Panc1 (cell line): ENCODE measurements around the gene SZT2. TPM values are rescaled to one million over a fixed set of nuclear protein-coding genes. Genes with fewer than 3 reads are reported as not detected.

Experiments used
- ATAC-seq: fragments of 200-7000 bp; cut with Tn5 transposase; 2 replicates; pipeline ENCODE4 v1.9.1; 2020; ENCODE audit warnings: mild to moderate bottlenecking, moderate library complexity
- BruUV-seq: library from RNA; stranded (reverse); fragments of 400-500 nt; replicated peaks from 2 replicates; lab custom pipeline; 2021; lab: Mats Ljungman, UMichigan
- CTCF ChIA-PET: fragments of 300-600 bp; sonication (Branson Sonifier 250); formaldehyde crosslinking; loops from one replicate; lab custom pipeline; 2022; ENCODE audit warnings: antibody characterized with exemption; lab: Charles Lee
- POLR2A ChIA-PET: fragments of 300-600 bp; sonication (Branson Sonifier 250); formaldehyde crosslinking; loops from one replicate; lab custom pipeline; 2022; ENCODE audit warnings: antibody characterized with exemption; lab: Charles Lee
- DNase-seq: peaks from one replicate; pipeline ENCODE4 v3.0.0-alpha.2; 2010; ENCODE audit warnings: low read depth, low spot score
- H3K27ac ChIP-seq: 2 replicates; pipeline ENCODE4 v1.5.1; 2011; ENCODE audit warnings: mild to moderate bottlenecking, low read length, inconsistent platforms
- H3K27me3 ChIP-seq: fragments of 200-500 bp; sonication (Bioruptor generic); 2 replicates; pipeline ENCODE4 v1.6.0; 2014; ENCODE audit warnings: low read length, inconsistent platforms; ENCODE audit not compliant: control insufficient read depth, insufficient read depth
- H3K36me3 ChIP-seq: fragments of 200-500 bp; sonication (Bioruptor generic); 2 replicates; pipeline ENCODE4 v1.5.1; 2014; ENCODE audit warnings: inconsistent platforms, mild to moderate bottlenecking, low read length, moderate library complexity; ENCODE audit not compliant: control insufficient read depth, insufficient read depth
- H3K4me1 ChIP-seq: 2 replicates; pipeline ENCODE4 v1.5.1; 2011; ENCODE audit warnings: inconsistent platforms, mild to moderate bottlenecking, low read length, moderate library complexity; ENCODE audit not compliant: control insufficient read depth, insufficient read depth
- H3K4me3 ChIP-seq, 2 experiments: 2 replicates each; pipeline ENCODE4 v1.5.1; 2011 to 2012; ENCODE audit warnings: low read depth in 2 of 2, low read length in 2 of 2, mild to moderate bottlenecking in 2 of 2, inconsistent platforms in 1 of 2, moderate library complexity in 1 of 2
- H3K9me3 ChIP-seq: fragments of 200-500 bp; sonication (Bioruptor generic); 2 replicates; pipeline ENCODE4 v1.5.1; 2014; ENCODE audit warnings: low read depth, mild to moderate bottlenecking, inconsistent platforms, low read length, moderate library complexity; ENCODE audit not compliant: control insufficient read depth, insufficient read depth
- CTCF ChIP-seq: fragments of 450-650 bp; IDR thresholded peaks from 2 replicates; pipeline ENCODE4 v1.5.1; 2017; ENCODE audit warnings: mild to moderate bottlenecking
- POLR2AphosphoS5 ChIP-seq: IDR thresholded peaks from 2 replicates; pipeline ENCODE4 v1.6.1; 2012; ENCODE audit warnings: mild to moderate bottlenecking, low read depth, low read length, moderate library complexity
- REST ChIP-seq, 2 experiments: IDR thresholded peaks; 2 replicates each; pipeline ENCODE4 v1.6.1; 2011 to 2012; ENCODE audit warnings: low read depth in 2 of 2, control low read depth in 1 of 2, low read length in 1 of 2, mild to moderate bottlenecking in 1 of 2, moderate library complexity in 1 of 2; ENCODE audit not compliant: insufficient read depth in 1 of 2
- SIN3A ChIP-seq: IDR thresholded peaks from 2 replicates; pipeline ENCODE4 v1.6.1; 2012; ENCODE audit warnings: low read depth, mild to moderate bottlenecking, low read length, moderate library complexity, borderline replicate concordance; ENCODE audit not compliant: insufficient read depth
- TCF7L2 ChIP-seq: IDR thresholded peaks from 2 replicates; pipeline ENCODE4 v1.6.1; 2011; ENCODE audit warnings: mild to moderate bottlenecking, low read depth, low read length, inconsistent platforms
- in situ Hi-C: cut with HindIII; loops from 2 replicates; pipeline ENCODE4 v1.10.0; 2016; ENCODE audit warnings: low sequenced_read_pairs, low pct_unique_long_range_greater_than_20kb
- intact Hi-C: fragments of 100-400 bp; cut with micrococcal nuclease; formaldehyde crosslinking; loops from one replicate; pipeline ENCODE4 v1.10.0; 2022; ENCODE audit not compliant: unreplicated experiment
- total RNA-seq: library from RNA; stranded (reverse); gene quantifications from one replicate; pipeline ENCODE4 v1.2.1, GENCODE V29; 2021; ENCODE audit not compliant: unreplicated experiment

The SZT2 gene
- total RNA-seq, 1 experiment from 2014 or later: 40.2 TPM

GRCh38 chr1:43388613-43389012, 1.1 kb upstream of the SZT2 start:
- no peaks in the 10 kb centered on the region for H3K9me3 ChIP-seq
- no peaks in the 10 kb centered on the region for H3K27me3 ChIP-seq
- peak overlapping the region; percentile 90 for H3K27ac ChIP-seq
- ChIA-PET CTCF (no interaction called here), POLR2A (no interaction called here)
- ATAC-seq (no peak), DNase-seq (no peak)
- H3K4me1 ChIP-seq: peaks cover 14% of the 10 kb centered on the region
- in situ Hi-C loops: no loop called here
- TF ChIP-seq TCF7L2 (no peak), POLR2AphosphoS5 (no peak), SIN3A (no peak), CTCF (no peak), REST (IDR thresholded peaks at IDR 0.05; ENCODE audit: insufficient read depth in 1 of 2, low read depth in 2 of 2, low read length in 1 of 2) (no peak)
- peaks cover 28% of the 10 kb centered on the region for H3K36me3 ChIP-seq
- peak overlapping the region; percentile 73 to 81 for H3K4me3 ChIP-seq
- intact Hi-C loops: no loop called here
- BruUV-seq: no TSS peak

- in situ Hi-C loops: no loop called here
- no peak for TF ChIP-seq TCF7L2
- no peak for TF ChIP-seq CTCF
- no peak for TF ChIP-seq SIN3A
- no peak for TF ChIP-seq POLR2AphosphoS5
- no peak for TF ChIP-seq REST (IDR thresholded peaks at IDR 0.05; ENCODE audit: insufficient read depth in 1 of 2, low read depth in 2 of 2, low read length in 1 of 2)
- ChIA-PET CTCF (no interaction called here), POLR2A (no interaction called here)
- no peak overlapping the region for H3K4me3 ChIP-seq
- H3K9me3 ChIP-seq: no peaks in the 10 kb centered on the region
- DNase-seq (no peak), ATAC-seq (no peak)
- intact Hi-C loops: no loop called here
- peaks cover 14% of the 10 kb centered on the region for H3K4me1 ChIP-seq
- H3K27ac ChIP-seq: no peak overlapping the region
- no peaks in the 10 kb centered on the region for H3K27me3 ChIP-seq
- BruUV-seq: no TSS peak
- H3K36me3 ChIP-seq: peaks cover 8% of the 10 kb centered on the region; the same call in 1 of the 2 replicates
Observed at GRCh38 chr1:43392702-43393101, 3.0 kb downstream of the SZT2 start.
